ENCODE data around the gene PGM1. TPM values are rescaled to one million over a fixed set of nuclear protein-coding genes. Genes with fewer than 3 reads are reported as not detected.

The PGM1 gene
- polyA plus RNA-seq, 1 donor from 2014 or later: 24.7 TPM

- Mint-ChIP-seq H3K9me3 (no peaks in the 10 kb centered on the region), H3K4me1 (peaks cover 0 to 3% (median 1%) of the 10 kb centered on the region in 3 donors), H3K27ac (no peak overlapping the region), H3K4me3 (no peak overlapping the region), H3K27me3 (no peaks in the 10 kb centered on the region), H3K36me3 (peaks cover 2% of the 10 kb centered on the region)
Measured at GRCh38 chr1:63615768-63616420, 22.7 kb downstream of the PGM1 start.

- no peaks in the 10 kb centered on the region for H3K27me3 Mint-ChIP-seq
- H3K4me3 Mint-ChIP-seq: no peak overlapping the region
- no peaks in the 10 kb centered on the region for H3K9me3 Mint-ChIP-seq
- H3K4me1 Mint-ChIP-seq: peaks cover 0 to 3% (median 1%) of the 10 kb centered on the region in 3 donors
- peaks cover 3% of the 10 kb centered on the region for H3K36me3 Mint-ChIP-seq
- H3K27ac Mint-ChIP-seq: no peak overlapping the region
Measured at GRCh38 chr1:63617450-63617849, 24.2 kb downstream of the PGM1 start.

GRCh38 chr1:63618011-63618410 lies 24.8 kb downstream of the PGM1 start:
- H3K4me1 Mint-ChIP-seq: peaks cover 0 to 3% (median 1%) of the 10 kb centered on the region in 3 donors
- no peaks in the 10 kb centered on the region for H3K9me3 Mint-ChIP-seq
- H3K36me3 Mint-ChIP-seq: peaks cover 4% of the 10 kb centered on the region
- H3K4me3 Mint-ChIP-seq: no peak overlapping the region
- no peaks in the 10 kb centered on the region for H3K27me3 Mint-ChIP-seq
- H3K27ac Mint-ChIP-seq: no peak overlapping the region

GRCh38 chr1:63619558-63619957 lies 26.3 kb downstream of the PGM1 start:
- H3K36me3 Mint-ChIP-seq: peaks cover 4% of the 10 kb centered on the region
- no peaks in the 10 kb centered on the region for H3K27me3 Mint-ChIP-seq
- H3K4me3 Mint-ChIP-seq: no peak overlapping the region
- no peaks in the 10 kb centered on the region for H3K9me3 Mint-ChIP-seq
- peaks cover 0 to 1% (median 1%) of the 10 kb centered on the region in 3 donors for H3K4me1 Mint-ChIP-seq
- H3K27ac Mint-ChIP-seq: no peak overlapping the region

- H3K4me1 Mint-ChIP-seq: peaks cover 0 to 1% (median 1%) of the 10 kb centered on the region in 3 donors
- peaks cover 4% of the 10 kb centered on the region for H3K36me3 Mint-ChIP-seq
- no peaks in the 10 kb centered on the region for H3K27me3 Mint-ChIP-seq
Measured at GRCh38 chr1:63620671-63621070, 27.5 kb downstream of the PGM1 start.

DNA sequence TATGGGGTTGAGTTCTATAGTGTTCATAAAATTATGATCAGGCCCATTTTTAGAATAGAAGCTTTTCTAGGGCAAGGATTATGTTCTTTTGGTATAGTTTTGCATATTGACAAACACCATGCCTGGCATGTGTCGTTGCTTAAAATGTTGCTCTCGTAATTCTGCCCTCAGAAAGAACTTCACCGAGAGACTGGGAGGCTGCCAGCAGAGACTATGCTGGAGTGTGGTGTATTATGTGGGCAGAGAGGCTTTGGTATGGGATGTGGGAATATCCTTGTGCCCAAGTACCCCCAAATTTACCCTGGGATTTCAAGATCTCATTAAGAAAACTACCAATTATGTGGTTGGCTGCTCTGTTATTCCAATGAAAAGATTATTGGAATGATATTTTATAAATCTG lies 27.9 kb downstream of the PGM1 start:
- Mint-ChIP-seq H3K36me3 (peaks cover 4% of the 10 kb centered on the region), H3K9me3 (no peaks in the 10 kb centered on the region), H3K4me3 (no peak overlapping the region), H3K4me1 (peaks cover 0 to 1% (median 0%) of the 10 kb centered on the region in 3 donors), H3K27ac (no peak overlapping the region), H3K27me3 (no peaks in the 10 kb centered on the region)

More at GRCh38 chr1:63620671-63621070, 27.5 kb downstream of the PGM1 start:
- no peak overlapping the region for H3K27ac Mint-ChIP-seq
- H3K4me3 Mint-ChIP-seq: no peak overlapping the region
- H3K9me3 Mint-ChIP-seq: no peaks in the 10 kb centered on the region

- peaks cover 4% of the 10 kb centered on the region for H3K36me3 Mint-ChIP-seq
- H3K27ac Mint-ChIP-seq: no peak overlapping the region
- H3K4me3 Mint-ChIP-seq: no peak overlapping the region
- no peaks in the 10 kb centered on the region for H3K27me3 Mint-ChIP-seq
- H3K4me1 Mint-ChIP-seq: peaks cover 0 to 1% (median 0%) of the 10 kb centered on the region in 3 donors
- H3K9me3 Mint-ChIP-seq: no peaks in the 10 kb centered on the region
Measured at GRCh38 chr1:63621698-63622097, 28.5 kb downstream of the PGM1 start.

DNA sequence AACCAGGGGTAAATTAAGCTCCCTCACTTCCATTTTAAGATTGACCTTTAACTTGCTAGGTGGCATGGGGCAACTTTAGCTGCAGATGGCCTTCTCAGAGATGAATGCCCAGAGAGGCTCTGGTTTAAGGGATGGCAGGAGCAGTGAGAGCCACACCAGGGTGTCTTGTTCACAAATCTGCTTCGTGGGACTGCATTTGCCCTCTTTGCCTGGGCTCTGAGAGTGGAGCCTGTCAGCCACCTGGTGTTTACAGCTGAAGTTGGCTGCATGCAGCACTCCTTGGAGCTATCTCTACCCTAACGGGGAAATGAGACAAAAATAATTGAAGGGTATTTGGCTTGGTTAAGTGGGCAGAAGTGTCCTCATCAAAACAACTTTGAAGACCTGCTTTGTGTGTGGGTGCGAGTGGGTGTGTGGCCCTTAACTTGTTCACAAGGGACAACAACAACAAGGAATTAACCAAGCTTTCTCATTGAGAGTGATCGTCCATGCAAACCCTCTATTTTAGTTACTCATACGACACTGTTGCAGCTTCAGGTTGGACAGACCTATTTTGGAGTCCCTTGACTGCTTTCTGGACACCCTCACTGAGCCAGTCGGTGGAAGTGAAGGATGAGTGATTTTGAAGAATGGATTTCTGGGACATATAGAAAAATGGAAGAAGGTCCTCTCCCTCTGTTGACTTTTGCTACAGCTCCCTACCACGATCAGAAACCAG lies 29.8 kb downstream of the PGM1 start:
- Mint-ChIP-seq H3K27ac (no peak overlapping the region), H3K4me1 (peaks cover 0 to 1% (median 0%) of the 10 kb centered on the region in 3 donors), H3K9me3 (no peaks in the 10 kb centered on the region), H3K36me3 (peaks cover 2% of the 10 kb centered on the region), H3K4me3 (no peak overlapping the region), H3K27me3 (no peaks in the 10 kb centered on the region)

GRCh38 chr1:63623952-63624351 lies 30.7 kb downstream of the PGM1 start:
- Mint-ChIP-seq H3K27me3 (no peaks in the 10 kb centered on the region), H3K4me1 (no peaks in the 10 kb centered on the region), H3K27ac (no peak overlapping the region), H3K4me3 (no peak overlapping the region), H3K9me3 (no peaks in the 10 kb centered on the region), H3K36me3 (peaks cover 2% of the 10 kb centered on the region)

DNA sequence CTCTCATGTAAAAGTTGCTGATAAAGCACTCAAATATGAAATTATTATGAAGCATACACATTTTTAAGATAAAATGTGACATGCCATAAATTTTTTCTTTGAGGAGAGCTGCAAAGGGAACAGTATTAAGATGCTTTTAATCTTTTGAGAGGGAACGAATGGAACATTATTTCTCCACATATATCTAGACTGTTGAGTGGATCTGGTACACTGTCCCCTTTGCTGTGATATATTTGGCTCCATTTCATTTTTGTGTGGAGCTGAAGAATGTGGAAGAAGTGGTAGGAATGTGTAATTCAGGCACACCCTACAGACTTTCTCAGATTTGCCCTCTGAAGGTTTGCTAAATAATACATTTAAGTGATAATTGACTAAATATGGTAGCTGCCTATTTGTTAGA lies 31.7 kb downstream of the PGM1 start:
- H3K9me3 Mint-ChIP-seq: no peaks in the 10 kb centered on the region
- H3K36me3 Mint-ChIP-seq: peaks cover 2% of the 10 kb centered on the region
- no peaks in the 10 kb centered on the region for H3K4me1 Mint-ChIP-seq
- H3K27ac Mint-ChIP-seq: no peak overlapping the region
- H3K27me3 Mint-ChIP-seq: no peaks in the 10 kb centered on the region
- no peak overlapping the region for H3K4me3 Mint-ChIP-seq

- no peaks in the 10 kb centered on the region for H3K27me3 Mint-ChIP-seq
Measured at GRCh38 chr1:63626222-63626621, 33.0 kb downstream of the PGM1 start.

GRCh38 chr1:63628607-63629006 lies 35.4 kb downstream of the PGM1 start:
- Mint-ChIP-seq H3K9me3 (no peaks in the 10 kb centered on the region), H3K27me3 (no peaks in the 10 kb centered on the region), H3K36me3 (peaks cover 11% of the 10 kb centered on the region), H3K4me3 (no peak overlapping the region), H3K27ac (no peak overlapping the region), H3K4me1 (no peaks in the 10 kb centered on the region)

More at GRCh38 chr1:63626222-63626621, 33.0 kb downstream of the PGM1 start:
- no peaks in the 10 kb centered on the region for H3K9me3 Mint-ChIP-seq
- no peaks in the 10 kb centered on the region for H3K4me1 Mint-ChIP-seq
- peaks cover 2% of the 10 kb centered on the region for H3K36me3 Mint-ChIP-seq
- no peak overlapping the region for H3K4me3 Mint-ChIP-seq
- no peak overlapping the region for H3K27ac Mint-ChIP-seq

DNA sequence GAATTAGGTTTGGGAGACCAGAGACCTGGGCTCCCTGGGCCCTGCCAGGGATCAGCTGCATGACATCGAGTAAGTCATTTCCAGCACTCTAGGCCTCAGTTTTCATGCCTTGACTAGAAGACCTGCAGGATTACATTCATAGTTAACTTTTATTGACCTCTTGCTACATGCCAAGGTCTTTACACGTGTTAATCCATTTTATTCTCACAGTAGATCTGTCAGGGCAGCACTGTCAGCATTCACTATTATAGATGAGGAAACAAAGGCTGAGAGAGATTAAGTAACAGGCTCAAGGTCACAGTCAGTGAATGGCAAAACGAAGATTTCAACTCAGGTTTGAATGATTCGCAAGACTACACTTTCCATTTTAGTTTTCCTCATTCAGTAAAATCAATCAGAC lies 37.0 kb downstream of the PGM1 start:
- no peaks in the 10 kb centered on the region for H3K27me3 Mint-ChIP-seq
- H3K9me3 Mint-ChIP-seq: no peaks in the 10 kb centered on the region
- no peaks in the 10 kb centered on the region for H3K4me1 Mint-ChIP-seq
- H3K27ac Mint-ChIP-seq: no peak overlapping the region
- H3K36me3 Mint-ChIP-seq: peaks cover 11% of the 10 kb centered on the region
- no peak overlapping the region for H3K4me3 Mint-ChIP-seq

DNA sequence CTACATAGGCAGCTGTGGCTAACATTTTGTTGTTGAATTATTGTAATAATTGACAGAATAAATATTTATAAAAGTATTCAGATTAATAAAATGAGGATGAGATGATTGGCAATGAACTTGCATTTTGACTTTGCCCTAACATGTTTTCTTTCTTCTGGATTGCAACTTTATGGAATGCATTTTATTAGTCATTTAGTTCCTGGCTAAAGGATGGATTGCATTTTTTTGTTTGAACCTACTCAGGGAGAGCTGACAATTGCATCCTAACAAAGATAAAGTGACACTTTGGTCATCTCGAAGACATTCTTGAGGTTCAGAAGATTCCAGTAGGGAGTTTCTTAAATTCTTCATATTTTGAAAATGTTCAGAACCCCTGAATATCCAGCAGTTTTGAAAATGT lies 37.5 kb downstream of the PGM1 start:
- Mint-ChIP-seq H3K27ac (no peak overlapping the region), H3K4me1 (no peaks in the 10 kb centered on the region), H3K27me3 (no peaks in the 10 kb centered on the region)

DNA sequence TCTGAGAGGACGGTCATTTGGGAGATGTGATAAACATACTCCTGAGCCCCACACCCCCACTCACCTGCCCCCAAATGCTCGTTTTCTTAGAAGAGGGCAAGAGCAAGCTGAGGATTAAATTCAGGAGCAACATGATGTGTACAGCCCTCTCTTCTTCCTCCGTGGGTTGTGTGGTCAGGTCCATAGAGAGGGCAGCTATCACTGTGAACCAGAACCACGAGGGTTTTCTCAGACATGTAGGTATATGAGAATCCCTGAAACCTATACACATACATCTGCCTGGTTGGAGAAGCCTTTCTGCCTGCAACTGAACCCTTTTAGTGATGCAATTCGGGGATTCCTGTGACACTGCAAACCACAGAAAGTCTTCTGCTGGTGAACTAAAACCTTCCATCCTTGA lies 38.9 kb downstream of the PGM1 start:
- Mint-ChIP-seq H3K4me3 (no peak overlapping the region), H3K9me3 (no peaks in the 10 kb centered on the region), H3K4me1 (no peaks in the 10 kb centered on the region), H3K36me3 (peaks cover 15% of the 10 kb centered on the region), H3K27me3 (no peaks in the 10 kb centered on the region), H3K27ac (no peak overlapping the region)

More for the DNA sequence above, 37.5 kb downstream of the PGM1 start:
- no peaks in the 10 kb centered on the region for H3K9me3 Mint-ChIP-seq
- no peak overlapping the region for H3K4me3 Mint-ChIP-seq
- H3K36me3 Mint-ChIP-seq: peaks cover 11% of the 10 kb centered on the region

GRCh38 chr1:63633281-63633680 lies 40.1 kb downstream of the PGM1 start:
- H3K27ac Mint-ChIP-seq: no peak overlapping the region
- H3K27me3 Mint-ChIP-seq: no peaks in the 10 kb centered on the region
- H3K9me3 Mint-ChIP-seq: no peaks in the 10 kb centered on the region
- H3K36me3 Mint-ChIP-seq: peaks cover 20% of the 10 kb centered on the region
- no peak overlapping the region for H3K4me3 Mint-ChIP-seq
- no peaks in the 10 kb centered on the region for H3K4me1 Mint-ChIP-seq

All from IgD-negative memory B cell (primary cell).